ENCODE measurements around the gene ODF2. TPM values are rescaled to one million over a fixed set of nuclear protein-coding genes. Genes with fewer than 3 reads are reported as not detected.

ODF2 gene
- total and polyA plus RNA-seq, 2 of the 13 experiments (the other 11 are each of a cell fraction or from before 2014, with no cell fraction given) = 9.8 to 31.3 TPM

- TF ChIP-seq MZF1 (CRISPR knock-in tag; IDR thresholded peaks at IDR 0.05; ENCODE audit: borderline replicate concordance) (peak; percentile 54; the same call in 1 of the 2 replicates), ZNF343 (CRISPR knock-in tag; IDR thresholded peaks at IDR 0.05) (0 out of 2 replicates have a peak, but pooled peaks have one; percentile 25), HNF1B (CRISPR knock-in tag; IDR thresholded peaks at IDR 0.05) (peak; percentile 56; the same call in 1 of the 2 replicates), ZSCAN31 (CRISPR knock-in tag; IDR thresholded peaks at IDR 0.05; ENCODE audit: low read depth) (peak; percentile 55; the same call in 1 of the 2 replicates), HNRNPK (IDR thresholded peaks at IDR 0.05; ENCODE audit: low read depth, low read length, poor library complexity, severe bottlenecking) (no peak), CSRNP1 (CRISPR knock-in tag; IDR thresholded peaks at IDR 0.05) (0 out of 2 replicates have a peak, but pooled peaks have one; percentile 51), ZBTB7A (CRISPR knock-in tag; IDR thresholded peaks at IDR 0.05) (peak; percentile 54; the same call in 1 of the 2 replicates), AHR (CRISPR knock-in tag; IDR thresholded peaks at IDR 0.05) (peak; percentile 33; the same call in 1 of the 2 replicates), ZSCAN21 (CRISPR knock-in tag; IDR thresholded peaks at IDR 0.05; ENCODE audit: borderline replicate concordance) (peak; percentile 28; the same call in 1 of the 2 replicates), FOXM1 (CRISPR knock-in tag; IDR thresholded peaks at IDR 0.05) (no peak), ZNF710 (CRISPR knock-in tag; IDR thresholded peaks at IDR 0.05; ENCODE audit: borderline replicate concordance) (no peak), KLF16 (CRISPR knock-in tag; IDR thresholded peaks at IDR 0.05) (no peak), HDAC2 (CRISPR knock-in tag; IDR thresholded peaks at IDR 0.05) (0 out of 2 replicates have a peak, but pooled peaks have one; percentile 33), ARNTL (CRISPR knock-in tag; IDR thresholded peaks at IDR 0.05) (no peak), DNMT3B (CRISPR knock-in tag; conservative IDR thresholded peaks at IDR 0.05) (no peak), MYPOP (CRISPR knock-in tag; IDR thresholded peaks at IDR 0.05) (no peak), REXO4 (CRISPR knock-in tag; IDR thresholded peaks at IDR 0.05; ENCODE audit: borderline replicate concordance) (no peak), ZNF263 (CRISPR knock-in tag; IDR thresholded peaks at IDR 0.05) (no peak)
- TF ChIP-seq, protein P1, sequence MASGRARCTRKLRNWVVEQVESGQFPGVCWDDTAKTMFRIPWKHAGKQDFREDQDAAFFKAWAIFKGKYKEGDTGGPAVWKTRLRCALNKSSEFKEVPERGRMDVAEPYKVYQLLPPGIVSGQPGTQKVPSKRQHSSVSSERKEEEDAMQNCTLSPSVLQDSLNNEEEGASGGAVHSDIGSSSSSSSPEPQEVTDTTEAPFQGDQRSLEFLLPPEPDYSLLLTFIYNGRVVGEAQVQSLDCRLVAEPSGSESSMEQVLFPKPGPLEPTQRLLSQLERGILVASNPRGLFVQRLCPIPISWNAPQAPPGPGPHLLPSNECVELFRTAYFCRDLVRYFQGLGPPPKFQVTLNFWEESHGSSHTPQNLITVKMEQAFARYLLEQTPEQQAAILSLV (CRISPR knock-in tag; IDR thresholded peaks at IDR 0.05; ENCODE audit: borderline replicate concordance) = 0 out of 2 replicates have a peak, but pooled peaks have one; percentile 52
Measured at GRCh38 chr9:128420651-128421481, 34.9 kb upstream of the ODF2 start, which contains the start of gene CERCAM (continued).

Data from HepG2 (cell line).